Cardiac muscle cell (in vitro differentiated cells and primary cell): ENCODE measurements around the gene ARSI. TPM values are rescaled to one million over a fixed set of nuclear protein-coding genes. Genes with fewer than 3 reads are reported as not detected.
"Not testable (repeated sequence)": the region's sequence is repeated elsewhere in the genome, so short reads cannot be mapped to it uniquely, and the experiment has no call there.

Experiments
- DNase-seq, 2 donors: peaks; one replicate each; pipeline versions ENCODE4 v3.0.0 to v3.0.0-alpha.2; 2010 to 2017; ENCODE audit warnings: low read depth in 1 of 2, low spot score in 1 of 2
- H3K27ac ChIP-seq: fragments of 200-600 bp; sonication (generic); 2 replicates; pipeline ENCODE4 v1.5.1; 2016
- H3K27me3 ChIP-seq: fragments of 200-600 bp; sonication (generic); 2 replicates; pipeline ENCODE4 v1.6.0; 2016; ENCODE audit warnings: control low read depth
- H3K36me3 ChIP-seq: fragments of 200-600 bp; sonication (generic); 2 replicates; pipeline ENCODE4 v1.5.1; 2016; ENCODE audit warnings: control low read depth
- H3K4me1 ChIP-seq: fragments of 200-600 bp; sonication (generic); 2 replicates; pipeline ENCODE4 v1.8.1; 2017; ENCODE audit warnings: low read depth, mild to moderate bottlenecking, mixed run types
- H3K4me3 ChIP-seq: fragments of 200-600 bp; sonication (generic); 2 replicates; pipeline ENCODE4 v1.5.1; 2016; ENCODE audit warnings: mild to moderate bottlenecking
- H3K9me3 ChIP-seq: fragments of 200-600 bp; sonication (generic); 2 replicates; pipeline ENCODE4 v1.5.1; 2017; ENCODE audit warnings: low read depth, mild to moderate bottlenecking, control low read depth
- CTCF ChIP-seq: IDR thresholded peaks from 2 replicates; pipeline ENCODE4 v1.5.1; 2012; ENCODE audit warnings: low read depth, mild to moderate bottlenecking, low read length
- polyA plus RNA-seq: library from polyadenylated mRNA; unstranded; fragments of >200 nt; fragmentation: Nextera tagmentation; extraction: Ambion mirVana; gene quantifications from 2 replicates; pipeline ENCODE4 v1.2.1, GENCODE V29; 2016
- total RNA-seq: library from RNA; depleted of rRNA; stranded (reverse); fragments of >200 nt; gene quantifications from 2 replicates; pipeline ENCODE4 v1.2.3, GENCODE V29; 2016

The ARSI gene
- total and polyA plus RNA-seq, 2 experiments from 2014 or later: 2.1 to 3.3 TPM

GRCh38 chr5:150253416-150254208 lies 49.1 kb downstream of the ARSI start:
- peak overlapping the region; percentile 89 for H3K27ac ChIP-seq
- H3K36me3 ChIP-seq: no peaks in the 10 kb centered on the region
- H3K9me3 ChIP-seq: no peaks in the 10 kb centered on the region
- no peak for DNase-seq
- peaks cover 47% of the 10 kb centered on the region for H3K4me1 ChIP-seq
- no peak for TF ChIP-seq CTCF
- H3K27me3 ChIP-seq: no peaks in the 10 kb centered on the region
- no peak overlapping the region for H3K4me3 ChIP-seq

GRCh38 chr5:150252489-150252888 lies 50.2 kb downstream of the ARSI start:
- TF ChIP-seq CTCF: no peak
- Histone ChIP-seq H3K9me3 (no peaks in the 10 kb centered on the region), H3K4me1 (peaks cover 47% of the 10 kb centered on the region), H3K27me3 (no peaks in the 10 kb centered on the region), H3K27ac (peak overlapping the region; percentile 37), H3K36me3 (no peaks in the 10 kb centered on the region), H3K4me3 (no peak overlapping the region)
- DNase-seq: no peak

- no peaks in the 10 kb centered on the region for H3K27me3 ChIP-seq
- no peaks in the 10 kb centered on the region for H3K36me3 ChIP-seq
- peaks cover 57% of the 10 kb centered on the region for H3K4me1 ChIP-seq
- DNase-seq: no peak
- no peak for TF ChIP-seq CTCF
- peak overlapping the region; percentile 37 for H3K27ac ChIP-seq
- H3K4me3 ChIP-seq: no peak overlapping the region
- H3K9me3 ChIP-seq: no peaks in the 10 kb centered on the region
These were observed 51.2 kb downstream of the ARSI start for GRCh38 chr5:150251504-150251903.

GRCh38 chr5:150249744-150250143 lies 53.0 kb downstream of the ARSI start:
- Histone ChIP-seq H3K27ac (no peak overlapping the region), H3K4me1 (peaks cover 54% of the 10 kb centered on the region)
- no peak for DNase-seq

GRCh38 chr5:150248946-150249345 lies 53.8 kb downstream of the ARSI start:
- peak in 1 of 2 donors; percentile 31 for DNase-seq
- Histone ChIP-seq H3K4me3 (no peak overlapping the region), H3K4me1 (peaks cover 54% of the 10 kb centered on the region), H3K36me3 (no peaks in the 10 kb centered on the region), H3K27ac (no peak overlapping the region), H3K27me3 (no peaks in the 10 kb centered on the region), H3K9me3 (no peaks in the 10 kb centered on the region)
- no peak for TF ChIP-seq CTCF

More at GRCh38 chr5:150249744-150250143, 53.0 kb downstream of the ARSI start:
- Histone ChIP-seq H3K4me3 (no peak overlapping the region), H3K27me3 (no peaks in the 10 kb centered on the region), H3K36me3 (no peaks in the 10 kb centered on the region), H3K9me3 (no peaks in the 10 kb centered on the region)
- no peak for TF ChIP-seq CTCF

GRCh38 chr5:150248493-150248892 lies 54.2 kb downstream of the ARSI start:
- peaks cover 55% of the 10 kb centered on the region for H3K4me1 ChIP-seq
- H3K27me3 ChIP-seq, H3K9me3 ChIP-seq, H3K4me3 ChIP-seq, H3K36me3 ChIP-seq, DNase-seq, H3K27ac ChIP-seq: not testable (repeated sequence)
